Astrocyte of the hippocampus (primary cell): ENCODE measurements around the gene SPC25.
"Not testable (repeated sequence)": the region's sequence is repeated elsewhere in the genome, so short reads cannot be mapped to it uniquely, and the experiment has no call there.

Experiments used
- DNase-seq: peaks from one replicate; pipeline ENCODE4 v3.0.0; 2011; ENCODE audit warnings: low read depth, low spot score

SPC25 gene

GRCh38 chr2:168890006-168890782 lies at the start of gene SPC25:
SPC25 (minus strand) TSS chr2:168890430; CDS start chr2:168889519, 911 bp downstream.
- DNase-seq, result peak; percentile 95

- DNase-seq, result no peak
Measured at GRCh38 chr2:168939918-168940317, 49.7 kb upstream of the SPC25 start.

- no peak for DNase-seq
Measured at GRCh38 chr2:168939061-168939460, 48.8 kb upstream of the SPC25 start.

GRCh38 chr2:168935810-168936581 lies 45.8 kb upstream of the SPC25 start:
- peak; percentile 12 for DNase-seq

- DNase-seq, result no peak
Measured at GRCh38 chr2:168934826-168935225, 44.6 kb upstream of the SPC25 start.

GRCh38 chr2:168932174-168932573 lies 41.9 kb upstream of the SPC25 start:
- not testable (repeated sequence) for DNase-seq

GRCh38 chr2:168930242-168930641 lies 40.0 kb upstream of the SPC25 start:
- no peak for DNase-seq

GRCh38 chr2:168929031-168929430 lies 38.8 kb upstream of the SPC25 start:
- no peak for DNase-seq

GRCh38 chr2:168928113-168928831 lies 38.0 kb upstream of the SPC25 start:
- no peak for DNase-seq

GRCh38 chr2:168926621-168927386 lies 36.6 kb upstream of the SPC25 start:
- no peak for DNase-seq

- DNase-seq, result peak; percentile 49
Measured at GRCh38 chr2:168920504-168921157, 30.4 kb upstream of the SPC25 start.

- DNase-seq, result no peak
Measured at GRCh38 chr2:168916331-168916675, 26.1 kb upstream of the SPC25 start.

- no peak for DNase-seq
Measured at GRCh38 chr2:168915441-168916330, 25.5 kb upstream of the SPC25 start.

GRCh38 chr2:168913495-168913894 lies 23.3 kb upstream of the SPC25 start:
- DNase-seq, result no peak

GRCh38 chr2:168912901-168913369 lies 22.7 kb upstream of the SPC25 start:
- DNase-seq, result peak; percentile 71

GRCh38 chr2:168912466-168912865 lies 22.2 kb upstream of the SPC25 start:
- DNase-seq, result peak; percentile 29

GRCh38 chr2:168910330-168910729 lies 20.1 kb upstream of the SPC25 start:
- no peak for DNase-seq

- no peak for DNase-seq
Measured at GRCh38 chr2:168907940-168908662, 17.9 kb upstream of the SPC25 start.

GRCh38 chr2:168904358-168904757 lies 14.1 kb upstream of the SPC25 start:
- DNase-seq, result no peak
